ENCODE measurements around the gene NOD2.

DNA sequence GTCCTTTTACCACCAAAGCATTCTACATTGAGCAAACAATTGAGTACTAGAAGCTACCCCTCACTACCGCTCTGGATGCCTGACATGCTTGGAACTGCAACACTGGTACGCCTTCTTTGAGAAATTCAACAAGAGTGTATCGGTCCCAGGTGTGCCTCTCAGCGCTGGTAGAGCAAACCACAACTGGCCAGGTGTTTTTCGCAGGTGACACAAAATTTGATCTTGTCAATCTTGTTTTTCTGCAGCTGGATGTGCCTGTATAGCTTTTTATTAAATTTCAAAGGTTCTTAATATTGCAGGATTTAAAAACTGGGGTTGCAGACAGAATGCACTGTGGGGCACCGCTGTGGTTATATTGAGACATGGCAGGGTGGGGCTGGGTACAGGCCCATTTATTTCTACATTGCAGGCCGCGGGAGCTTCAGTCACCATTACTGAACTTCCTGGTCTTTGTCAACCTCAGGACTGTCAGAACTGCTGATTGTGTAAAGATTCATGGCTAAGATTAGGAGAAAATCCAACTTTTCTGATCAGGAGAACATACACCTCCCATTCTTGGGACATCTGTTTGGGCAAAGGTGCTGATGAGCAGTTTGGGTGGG lies 7.8 kb upstream of the NOD2 start:
- TF ChIP-seq EZH2 (IDR thresholded peaks at IDR 0.05; ENCODE audit: insufficient read depth, poor library complexity, severe bottlenecking) (no peak), EZH2phosphoT487 (IDR thresholded peaks at IDR 0.05; ENCODE audit: insufficient read depth, low read depth) (no peak)
